Tibial nerve (tissue), 4 donors: ENCODE results near the gene ARSD.

Experiments
- EP300 ChIP-seq, 2 donors: sonication (generic); formaldehyde crosslinking; IDR thresholded peaks; one replicate each; pipeline ENCODE4 v1.6.1; 2017; ENCODE audit warnings: antibody characterized with exemption in 2 of 2, mild to moderate bottlenecking in 1 of 2
- TF ChIP-seq, protein P1 (sequence below), 5 experiments: fragments of 200-600 bp in 3 of 5; fragments of 450-650 bp in 2 of 5; sonication (generic) in 3 of 5; IDR thresholded peaks; one replicate each; pipeline ENCODE4 v1.5.1; 2016 to 2019; ENCODE audit warnings: antibody characterized with exemption in 5 of 5, mild to moderate bottlenecking in 3 of 5, moderate library complexity in 2 of 5

DNA sequence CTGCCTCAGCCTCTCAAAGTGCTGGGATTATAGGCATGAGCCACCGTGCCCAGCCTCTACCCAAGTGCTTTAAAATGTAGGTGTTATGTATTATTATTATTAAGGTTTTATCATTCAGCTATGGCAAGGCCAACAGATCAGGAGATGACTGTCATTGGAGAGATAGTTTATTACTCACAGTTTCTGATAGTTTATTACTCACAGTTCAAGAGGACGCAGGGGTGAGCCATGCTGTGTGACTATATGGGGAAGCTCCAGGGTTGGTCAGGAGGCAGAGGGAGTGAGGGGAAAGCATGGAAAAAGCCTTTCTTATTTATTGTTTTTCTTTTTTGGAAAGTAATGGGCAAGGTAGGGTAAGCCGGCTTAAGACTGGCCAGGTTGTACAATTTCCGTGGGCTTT is 25.4 kb upstream of the ARSD start:
- TF ChIP-seq, protein P1, sequence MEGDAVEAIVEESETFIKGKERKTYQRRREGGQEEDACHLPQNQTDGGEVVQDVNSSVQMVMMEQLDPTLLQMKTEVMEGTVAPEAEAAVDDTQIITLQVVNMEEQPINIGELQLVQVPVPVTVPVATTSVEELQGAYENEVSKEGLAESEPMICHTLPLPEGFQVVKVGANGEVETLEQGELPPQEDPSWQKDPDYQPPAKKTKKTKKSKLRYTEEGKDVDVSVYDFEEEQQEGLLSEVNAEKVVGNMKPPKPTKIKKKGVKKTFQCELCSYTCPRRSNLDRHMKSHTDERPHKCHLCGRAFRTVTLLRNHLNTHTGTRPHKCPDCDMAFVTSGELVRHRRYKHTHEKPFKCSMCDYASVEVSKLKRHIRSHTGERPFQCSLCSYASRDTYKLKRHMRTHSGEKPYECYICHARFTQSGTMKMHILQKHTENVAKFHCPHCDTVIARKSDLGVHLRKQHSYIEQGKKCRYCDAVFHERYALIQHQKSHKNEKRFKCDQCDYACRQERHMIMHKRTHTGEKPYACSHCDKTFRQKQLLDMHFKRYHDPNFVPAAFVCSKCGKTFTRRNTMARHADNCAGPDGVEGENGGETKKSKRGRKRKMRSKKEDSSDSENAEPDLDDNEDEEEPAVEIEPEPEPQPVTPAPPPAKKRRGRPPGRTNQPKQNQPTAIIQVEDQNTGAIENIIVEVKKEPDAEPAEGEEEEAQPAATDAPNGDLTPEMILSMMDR (IDR thresholded peaks at IDR 0.05), result no peak
- TF ChIP-seq EP300 (IDR thresholded peaks at IDR 0.05), result no peak
